Effector memory CD8-positive, alpha-beta T cell (primary cell): ENCODE measurements around the gene USB1.
A peak's percentile ranks its signal among the peaks of the same experiment; 100 is the strongest.

Experiments
- ATAC-seq: fragments of 150-1000 bp; cut with Tn5 transposase; replicated peaks from 2 replicates; pipeline ENCODE4 v1.10.0; 2021; ENCODE audit warnings: mild to moderate bottlenecking, moderate library complexity
- DNase-seq, 3 experiments: peaks; one replicate each; pipeline ENCODE4 v3.0.0; 2021
- H3K27ac Mint-ChIP-seq, 2 donors: one replicate each; pipeline ENCODE4 v1.8.0; 2022; ENCODE audit warnings: mild to moderate bottlenecking in 2 of 2, mixed read lengths in 2 of 2, moderate library complexity in 2 of 2
- H3K27me3 Mint-ChIP-seq, 2 donors: one replicate each; pipeline ENCODE4 v1.8.0; 2022; ENCODE audit warnings: mixed read lengths in 2 of 2
- H3K36me3 Mint-ChIP-seq: one replicate; pipeline ENCODE4 v1.8.0; 2022; ENCODE audit warnings: mild to moderate bottlenecking, moderate library complexity, mixed read lengths; ENCODE audit not compliant: insufficient read depth
- H3K4me1 Mint-ChIP-seq, 2 donors: one replicate each; pipeline ENCODE4 v1.8.0; 2022; ENCODE audit warnings: low read depth in 2 of 2, mixed read lengths in 2 of 2
- H3K4me3 Mint-ChIP-seq, 2 donors: one replicate each; pipeline ENCODE4 v1.8.0; 2022; ENCODE audit warnings: mild to moderate bottlenecking in 2 of 2, mixed read lengths in 2 of 2, moderate library complexity in 2 of 2
- H3K9me3 Mint-ChIP-seq, 2 donors: one replicate each; pipeline ENCODE4 v1.8.0; 2022; ENCODE audit warnings: mixed read lengths in 2 of 2

Gene USB1

DNA sequence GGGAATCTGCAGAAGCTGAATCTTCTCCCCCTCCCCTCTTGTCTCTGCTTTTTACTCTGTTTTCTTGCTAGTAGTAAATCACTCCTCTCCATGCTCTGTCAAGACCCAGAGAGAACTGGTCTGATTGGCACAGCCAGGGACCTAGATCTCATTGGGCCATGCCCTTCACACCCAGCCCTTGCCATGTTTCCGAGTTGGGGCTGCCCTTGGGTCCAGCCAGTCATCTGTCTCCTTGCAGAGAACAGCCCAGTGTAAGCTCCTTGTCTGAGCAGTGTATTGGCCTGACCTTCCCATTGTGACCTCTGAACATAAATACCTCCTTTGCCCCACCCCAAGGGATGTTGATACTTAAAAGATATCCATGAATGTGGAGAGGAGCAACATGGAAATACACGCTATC lies 28.2 kb downstream of the USB1 start:
- peaks cover 7 to 13% of the 10 kb centered on the region in 2 donors for H3K4me1 Mint-ChIP-seq
- H3K27me3 Mint-ChIP-seq: peaks cover 14 to 26% of the 10 kb centered on the region in 2 donors
- DNase-seq (no peak), ATAC-seq (no peak)
- H3K27ac Mint-ChIP-seq: no peak overlapping the region
- H3K4me3 Mint-ChIP-seq: no peak overlapping the region
- H3K9me3 Mint-ChIP-seq: no peaks in the 10 kb centered on the region
- peaks cover 3% of the 10 kb centered on the region for H3K36me3 Mint-ChIP-seq

GRCh38 chr16:58030136-58030840 lies 29.1 kb downstream of the USB1 start:
- DNase-seq: no peak
- ATAC-seq: no peak
- H3K36me3 Mint-ChIP-seq: peaks cover 3% of the 10 kb centered on the region
- H3K4me1 Mint-ChIP-seq: peaks cover 0 to 6% of the 10 kb centered on the region in 2 donors
- H3K9me3 Mint-ChIP-seq: no peaks in the 10 kb centered on the region
- no peak overlapping the region for H3K27ac Mint-ChIP-seq
- no peak overlapping the region for H3K4me3 Mint-ChIP-seq
- peaks cover 14 to 20% of the 10 kb centered on the region in 2 donors for H3K27me3 Mint-ChIP-seq

DNA sequence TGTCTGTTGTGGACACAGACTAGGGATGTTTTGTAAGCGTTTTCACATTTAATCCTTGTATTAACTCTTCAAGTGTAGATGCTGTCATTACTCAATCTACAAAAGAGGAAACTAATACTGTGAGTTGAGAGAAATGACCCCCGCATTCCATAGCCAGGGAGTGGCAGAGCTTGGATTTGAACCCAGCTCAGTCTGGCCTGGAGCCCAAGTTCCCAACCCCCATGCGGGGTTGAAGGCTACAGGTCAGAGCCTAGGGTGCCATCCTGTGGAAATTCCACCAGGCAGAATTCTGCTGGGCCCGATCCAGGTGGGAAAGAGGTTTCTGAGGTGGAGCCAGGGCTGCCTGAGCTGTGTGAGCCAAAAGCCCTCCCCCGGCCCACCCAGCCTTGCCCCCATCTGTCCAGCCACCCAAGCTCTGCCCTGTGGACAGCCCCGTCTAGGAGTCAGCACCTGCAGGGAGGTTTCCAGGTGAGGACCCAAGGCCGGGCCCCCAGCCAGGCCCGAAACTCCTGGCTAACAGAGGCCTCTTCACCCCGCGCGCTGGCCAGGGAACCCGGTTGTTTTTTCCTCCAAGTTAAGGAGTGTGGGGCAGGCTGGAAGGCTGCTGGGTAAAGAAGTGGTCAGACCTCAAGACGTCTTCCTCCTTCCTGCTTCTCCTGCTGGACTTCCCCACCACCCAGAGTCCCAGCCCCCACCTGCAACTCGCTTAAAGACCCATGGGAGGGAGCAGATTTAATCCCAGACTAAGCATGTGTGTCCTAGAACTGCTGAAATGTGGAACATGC lies 30.0 kb downstream of the USB1 start:
- H3K27me3 Mint-ChIP-seq: peaks cover 14 to 20% of the 10 kb centered on the region in 2 donors
- no peak overlapping the region for H3K4me3 Mint-ChIP-seq
- DNase-seq: no peak
- no peak for ATAC-seq
- H3K27ac Mint-ChIP-seq: peak overlapping the region in 1 of 2 donors; percentile 4
- H3K9me3 Mint-ChIP-seq: no peaks in the 10 kb centered on the region
- peaks cover 0 to 6% of the 10 kb centered on the region in 2 donors for H3K4me1 Mint-ChIP-seq
- H3K36me3 Mint-ChIP-seq: peaks cover 3% of the 10 kb centered on the region

DNA sequence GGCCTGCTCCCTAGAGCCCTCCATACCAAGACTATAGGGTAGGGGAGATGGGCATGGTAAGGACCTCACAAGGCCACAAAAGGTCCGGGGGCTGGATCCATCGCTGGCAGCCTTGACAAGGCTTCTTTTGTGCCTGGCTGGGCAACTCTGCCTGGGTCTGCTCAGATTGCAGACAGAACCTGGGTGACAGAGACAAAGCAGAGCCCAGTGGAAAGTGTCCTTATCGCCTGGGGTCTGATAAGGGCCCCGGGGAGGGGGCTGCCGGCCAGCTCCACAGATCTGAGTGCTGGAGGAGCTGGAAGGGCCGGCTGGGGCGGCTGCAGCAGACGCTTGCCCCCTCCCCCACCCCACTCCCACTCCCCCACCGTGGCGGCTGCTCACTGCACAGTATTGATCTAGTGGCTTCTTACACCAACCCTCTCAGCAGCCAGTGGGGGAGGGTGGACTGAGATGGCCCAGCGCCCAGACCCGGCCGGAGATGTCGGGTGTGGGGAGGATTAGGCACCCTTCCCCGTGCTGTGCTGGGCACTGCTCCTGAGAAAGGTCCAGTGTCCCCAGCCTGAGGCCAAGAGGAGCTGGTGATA lies 31.6 kb downstream of the USB1 start:
- ATAC-seq (no peak), DNase-seq (no peak)
- H3K27ac Mint-ChIP-seq: no peak overlapping the region
- H3K36me3 Mint-ChIP-seq: no peaks in the 10 kb centered on the region
- peaks cover 0 to 6% of the 10 kb centered on the region in 2 donors for H3K4me1 Mint-ChIP-seq
- H3K4me3 Mint-ChIP-seq: no peak overlapping the region
- H3K9me3 Mint-ChIP-seq: no peaks in the 10 kb centered on the region
- H3K27me3 Mint-ChIP-seq: peaks cover 13 to 19% of the 10 kb centered on the region in 2 donors

- no peak overlapping the region for H3K4me3 Mint-ChIP-seq
- ATAC-seq: no peak
- DNase-seq: no peak
- H3K4me1 Mint-ChIP-seq: peaks cover 0 to 2% of the 10 kb centered on the region in 2 donors
- H3K27me3 Mint-ChIP-seq: peaks cover 0 to 8% of the 10 kb centered on the region in 2 donors
- H3K9me3 Mint-ChIP-seq: no peaks in the 10 kb centered on the region
- no peaks in the 10 kb centered on the region for H3K36me3 Mint-ChIP-seq
- H3K27ac Mint-ChIP-seq: no peak overlapping the region
Measured at GRCh38 chr16:58034128-58034685, 33.0 kb downstream of the USB1 start.

- Mint-ChIP-seq H3K27me3 (peaks cover 0 to 2% of the 10 kb centered on the region in 2 donors), H3K27ac (no peak overlapping the region), H3K36me3 (no peaks in the 10 kb centered on the region), H3K4me1 (peaks cover 0 to under 1% of the 10 kb centered on the region in 2 donors), H3K9me3 (no peaks in the 10 kb centered on the region), H3K4me3 (no peak overlapping the region)
- no peak for DNase-seq
- ATAC-seq: no peak
Measured at GRCh38 chr16:58034774-58035173, 33.6 kb downstream of the USB1 start.

DNA sequence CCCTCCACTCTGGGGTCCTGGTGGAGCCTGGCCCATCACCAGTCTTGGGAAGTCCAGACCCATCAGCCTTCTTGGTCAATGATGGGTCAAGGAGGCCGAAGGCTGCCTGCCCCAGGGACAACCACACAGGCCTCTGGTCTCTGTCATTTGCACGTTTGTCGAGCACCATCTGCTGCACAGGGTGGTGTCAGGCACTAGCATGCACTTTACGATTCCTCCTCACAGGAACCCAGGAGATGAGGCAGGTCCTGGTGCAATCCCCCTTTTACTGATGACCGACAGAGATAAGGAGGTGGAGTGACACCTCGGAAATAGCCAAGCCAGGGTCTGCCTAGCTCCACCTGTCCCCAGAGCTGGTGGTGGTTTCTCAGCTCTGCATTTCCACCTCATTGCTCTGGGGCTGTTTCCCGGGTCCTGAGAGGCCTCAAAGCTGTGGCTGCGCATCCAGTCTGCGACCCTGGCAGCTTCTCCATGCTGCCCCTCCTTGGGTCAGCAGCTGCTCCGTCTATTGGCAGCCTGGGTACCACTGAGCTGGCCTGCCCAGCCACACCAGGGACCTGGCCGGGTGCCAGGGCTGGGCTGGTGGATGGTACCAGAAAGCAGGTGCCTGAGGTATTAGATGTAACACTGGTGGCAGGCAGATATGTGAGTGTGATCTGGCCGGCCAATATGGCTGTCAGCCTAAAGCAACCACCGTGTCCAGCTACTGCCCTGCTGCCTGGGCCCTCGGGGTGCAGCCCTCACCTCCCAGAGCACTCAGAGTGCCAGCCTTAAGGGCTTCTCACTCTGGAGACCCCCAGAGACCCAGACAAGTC lies 34.4 kb downstream of the USB1 start:
- Mint-ChIP-seq H3K9me3 (no peaks in the 10 kb centered on the region), H3K27me3 (no peaks in the 10 kb centered on the region), H3K4me3 (no peak overlapping the region), H3K36me3 (no peaks in the 10 kb centered on the region), H3K27ac (no peak overlapping the region), H3K4me1 (no peaks in the 10 kb centered on the region)
- DNase-seq (no peak), ATAC-seq (no peak)

DNA sequence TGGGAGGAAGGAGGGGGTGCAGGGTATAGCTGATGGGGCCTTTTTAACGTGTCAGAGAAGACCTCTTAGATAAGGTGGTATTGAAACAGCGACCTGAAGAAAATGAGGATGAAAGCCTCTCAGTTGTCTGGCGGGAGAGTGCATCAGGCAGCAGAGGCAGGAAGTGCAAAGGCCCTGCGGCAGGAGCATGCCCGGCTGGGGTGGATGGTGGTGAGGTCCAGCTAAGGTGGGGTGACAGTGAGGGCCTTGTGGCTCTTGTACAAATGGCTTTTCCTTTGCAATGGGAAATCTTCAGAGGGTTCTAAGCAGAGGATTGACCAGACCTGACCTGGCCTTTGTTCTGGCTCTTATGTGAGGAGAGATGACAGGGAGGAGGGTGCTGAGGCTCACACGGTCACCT lies 35.7 kb downstream of the USB1 start:
- Mint-ChIP-seq H3K27me3 (no peaks in the 10 kb centered on the region), H3K27ac (no peak overlapping the region)

DNA sequence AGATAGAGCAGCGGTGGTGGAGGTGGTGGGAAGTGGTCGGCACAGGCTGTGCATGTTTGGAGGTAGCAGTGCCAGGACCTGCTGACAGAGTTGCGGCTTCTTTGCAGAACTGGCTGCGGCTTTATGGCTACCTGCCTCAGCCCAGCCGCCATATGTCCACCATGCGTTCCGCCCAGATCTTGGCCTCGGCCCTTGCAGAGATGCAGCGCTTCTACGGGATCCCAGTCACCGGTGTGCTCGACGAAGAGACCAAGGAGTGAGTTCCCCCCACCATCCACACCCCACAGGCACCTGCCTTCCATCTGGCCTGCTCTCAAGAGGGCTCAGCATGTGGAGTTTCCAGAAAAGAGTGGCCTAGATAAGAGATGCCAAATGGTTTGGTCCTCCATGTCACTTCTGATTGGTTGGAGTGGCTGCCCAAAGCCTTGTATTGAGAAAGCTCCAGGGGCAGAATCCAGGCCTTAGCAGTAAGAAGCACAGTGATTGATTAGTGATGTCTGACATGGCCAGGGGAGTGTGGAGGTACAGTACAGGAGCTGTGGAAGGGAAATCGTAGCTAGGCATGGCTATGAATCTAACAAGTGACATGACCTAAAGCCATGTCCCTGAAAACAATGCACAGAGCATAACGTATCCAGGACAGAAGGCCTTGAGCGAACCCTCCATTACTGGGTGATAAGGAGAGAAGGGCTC lies 36.3 kb downstream of the USB1 start:
- ATAC-seq: no peak
- Mint-ChIP-seq H3K36me3 (no peaks in the 10 kb centered on the region), H3K27me3 (no peaks in the 10 kb centered on the region), H3K9me3 (no peaks in the 10 kb centered on the region), H3K4me1 (no peaks in the 10 kb centered on the region), H3K4me3 (no peak overlapping the region), H3K27ac (no peak overlapping the region)
- DNase-seq: no peak

More for the DNA sequence above, 35.7 kb downstream of the USB1 start:
- ATAC-seq (no peak), DNase-seq (no peak)
- H3K4me1 Mint-ChIP-seq: no peaks in the 10 kb centered on the region
- H3K9me3 Mint-ChIP-seq: no peaks in the 10 kb centered on the region
- H3K36me3 Mint-ChIP-seq: no peaks in the 10 kb centered on the region
- no peak overlapping the region for H3K4me3 Mint-ChIP-seq

- DNase-seq (no peak), ATAC-seq (no peak)
- H3K36me3 Mint-ChIP-seq: no peaks in the 10 kb centered on the region
- H3K9me3 Mint-ChIP-seq: no peaks in the 10 kb centered on the region
- no peak overlapping the region for H3K27ac Mint-ChIP-seq
- no peaks in the 10 kb centered on the region for H3K4me1 Mint-ChIP-seq
- H3K4me3 Mint-ChIP-seq: no peak overlapping the region
- no peaks in the 10 kb centered on the region for H3K27me3 Mint-ChIP-seq
Measured at GRCh38 chr16:58038219-58038641, 37.0 kb downstream of the USB1 start.

GRCh38 chr16:58039829-58040495 lies 38.8 kb downstream of the USB1 start:
- no peak overlapping the region for H3K27ac Mint-ChIP-seq
- no peaks in the 10 kb centered on the region for H3K9me3 Mint-ChIP-seq
- H3K36me3 Mint-ChIP-seq: no peaks in the 10 kb centered on the region
- H3K4me1 Mint-ChIP-seq: no peaks in the 10 kb centered on the region
- no peak overlapping the region for H3K4me3 Mint-ChIP-seq
- no peaks in the 10 kb centered on the region for H3K27me3 Mint-ChIP-seq
- ATAC-seq (no peak), DNase-seq (no peak)

DNA sequence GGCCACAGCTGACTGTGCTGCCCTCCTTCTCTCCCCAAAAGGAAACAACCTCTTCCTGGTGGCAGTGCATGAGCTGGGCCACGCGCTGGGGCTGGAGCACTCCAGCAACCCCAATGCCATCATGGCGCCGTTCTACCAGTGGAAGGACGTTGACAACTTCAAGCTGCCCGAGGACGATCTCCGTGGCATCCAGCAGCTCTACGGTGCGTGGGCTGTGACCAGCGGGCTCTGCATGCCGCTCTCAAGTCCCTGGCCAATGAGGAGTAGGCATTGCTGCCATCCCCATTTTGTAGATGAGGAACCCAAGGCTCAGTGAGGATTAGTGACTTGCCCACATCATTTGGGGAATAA lies 39.3 kb downstream of the USB1 start:
- no peaks in the 10 kb centered on the region for H3K36me3 Mint-ChIP-seq
- no peaks in the 10 kb centered on the region for H3K9me3 Mint-ChIP-seq
- no peak overlapping the region for H3K4me3 Mint-ChIP-seq
- no peaks in the 10 kb centered on the region for H3K27me3 Mint-ChIP-seq
- ATAC-seq: no peak
- no peaks in the 10 kb centered on the region for H3K4me1 Mint-ChIP-seq
- no peak for DNase-seq
- H3K27ac Mint-ChIP-seq: no peak overlapping the region
